AG09309 (cell line): ENCODE measurements around the gene MAGI1.

Source experiments
- DNase-seq: peaks from one replicate; pipeline ENCODE4 v3.0.0-alpha.2; 2010; ENCODE audit warnings: low read depth
- H3K4me3 ChIP-seq: 2 replicates; pipeline ENCODE4 v1.5.1; 2011; ENCODE audit warnings: mild to moderate bottlenecking, low read depth, low read length, moderate library complexity; ENCODE audit not compliant: control insufficient read depth
- CTCF ChIP-seq: IDR thresholded peaks from 2 replicates; pipeline ENCODE4 v1.5.1; 2011; ENCODE audit warnings: mild to moderate bottlenecking, low read depth, low read length, inconsistent platforms; ENCODE audit not compliant: insufficient read depth, control insufficient read depth; ENCODE audit errors: missing control alignments

The MAGI1 gene

GRCh38 chr3:65971293-65972252 lies 67.1 kb downstream of the MAGI1 start:
- no peak overlapping the region for H3K4me3 ChIP-seq
- TF ChIP-seq CTCF: no peak
- DNase-seq: no peak

- TF ChIP-seq CTCF: no peak
- no peak for DNase-seq
- no peak overlapping the region for H3K4me3 ChIP-seq
Observed at GRCh38 chr3:65968996-65969395, 69.7 kb downstream of the MAGI1 start.

- no peak overlapping the region for H3K4me3 ChIP-seq
- DNase-seq: no peak
- TF ChIP-seq CTCF: no peak
Observed at GRCh38 chr3:65967451-65967850, 71.3 kb downstream of the MAGI1 start.

GRCh38 chr3:65964838-65965237 lies 73.9 kb downstream of the MAGI1 start:
- no peak for DNase-seq
- TF ChIP-seq CTCF: no peak

GRCh38 chr3:65963787-65964677 lies 74.7 kb downstream of the MAGI1 start:
- no peak for TF ChIP-seq CTCF
- no peak overlapping the region for H3K4me3 ChIP-seq
- peak; percentile 74 for DNase-seq

More at GRCh38 chr3:65964838-65965237, 73.9 kb downstream of the MAGI1 start:
- no peak overlapping the region for H3K4me3 ChIP-seq

GRCh38 chr3:65961733-65962132 lies 77.0 kb downstream of the MAGI1 start:
- TF ChIP-seq CTCF: no peak
- no peak overlapping the region for H3K4me3 ChIP-seq
- no peak for DNase-seq
